Ovary (tissue), 3 donors: ENCODE results near the gene GADD45G.

ENCODE experiments used
- CTCF ChIP-seq, 3 donors: fragments of 450-650 bp in 2 of 3; fragments of 200-600 bp in 1 of 3; IDR thresholded peaks; one replicate each; pipeline versions ENCODE4 v1.5.1 to v1.8.0; 2016 to 2022; ENCODE audit warnings: antibody characterized with exemption in 3 of 3, mild to moderate bottlenecking in 1 of 3
- EP300 ChIP-seq: sonication (generic); formaldehyde crosslinking; IDR thresholded peaks from one replicate; pipeline ENCODE4 v1.6.1; 2017; ENCODE audit warnings: antibody characterized with exemption
- donor health status: DM: no; HTN: no; CAD: no.

GRCh38 chr9:89591274-89592212 is 13.3 kb upstream of the GADD45G start:
- TF ChIP-seq CTCF (IDR thresholded peaks at IDR 0.05) (no peak), EP300 (no peak)
